SU-DHL-6 (cell line): ENCODE measurements around the gene MOCS1.

Experiments used
- CTCF ChIP-seq: fragments of 200-600 bp; sonication (generic); IDR thresholded peaks from one replicate; pipeline ENCODE4 v1.5.1; 2017; ENCODE audit warnings: antibody characterized with exemption, mild to moderate bottlenecking, low read length, moderate library complexity; ENCODE audit not compliant: insufficient read depth, poor library complexity, severe bottlenecking
- EZH2phosphoT487 ChIP-seq: fragments of 200-600 bp; sonication (generic), shearing (Covaris generic); conservative IDR thresholded peaks from 2 replicates; pipeline ENCODE4 v1.6.1; 2018; ENCODE audit warnings: mild to moderate bottlenecking, antibody characterized with exemption, low read length, moderate library complexity, mixed read lengths

GRCh38 chr6:39925931-39926290 lies 8.4 kb downstream of the MOCS1 start:
- TF ChIP-seq CTCF (no peak), EZH2phosphoT487 (no peak)
